HG03097 (cell line): Measurements from ENCODE around the gene KCNQ1OT1.
"Not testable (repeated sequence)": the region's sequence is repeated elsewhere in the genome, so short reads cannot be mapped to it uniquely, and the experiment has no call there.

ENCODE experiments used
- ATAC-seq: cut with Tn5 transposase; IDR thresholded peaks from one replicate; pipeline ENCODE4 v1.9.1; 2021; ENCODE audit not compliant: unreplicated experiment, low FRiP score

Gene KCNQ1OT1

GRCh38 chr11:2655834-2656622, 43.8 kb downstream of the KCNQ1OT1 start:
- no peak for ATAC-seq

GRCh38 chr11:2655016-2655719, 44.6 kb downstream of the KCNQ1OT1 start:
- ATAC-seq = no peak

DNA sequence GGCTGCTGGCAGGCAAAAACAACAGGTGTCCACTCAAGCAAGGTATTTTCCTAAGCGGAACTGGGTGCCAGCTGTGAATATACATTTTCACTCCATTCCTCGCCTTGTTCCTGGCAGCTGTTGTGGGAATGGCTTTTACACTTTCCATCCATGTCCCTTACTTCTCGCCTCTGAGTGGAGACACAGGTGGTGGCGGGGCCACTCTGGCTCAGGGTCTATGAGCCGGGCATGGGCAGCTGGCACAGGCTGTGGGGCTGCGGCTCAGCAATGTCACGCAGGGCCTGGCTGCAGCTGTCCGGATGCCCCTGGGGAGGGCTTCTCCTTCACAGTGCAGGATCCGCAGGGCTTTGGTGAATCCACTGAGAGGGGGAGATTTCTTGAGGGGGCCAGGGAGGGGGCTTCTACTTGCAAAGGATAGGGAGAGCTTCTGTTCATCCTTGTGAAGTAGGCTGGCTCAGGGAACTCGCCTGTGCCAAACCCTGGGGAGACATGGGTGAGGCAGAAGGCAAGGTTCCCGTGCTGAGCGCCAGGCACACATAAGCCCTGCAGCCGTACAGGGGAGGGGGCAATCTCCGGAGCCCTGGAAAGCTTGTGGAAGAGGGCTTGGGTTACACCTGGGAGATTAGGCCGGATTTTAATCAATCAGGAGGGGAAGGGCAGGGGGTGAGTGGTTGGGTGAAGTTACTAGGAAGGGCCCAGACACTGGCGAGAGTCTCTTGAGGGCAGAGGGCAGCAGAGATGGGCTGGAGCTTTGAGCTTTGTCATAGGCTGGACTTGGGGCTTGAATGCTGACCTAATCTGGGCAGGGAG, 45.7 kb downstream of the KCNQ1OT1 start:
- ATAC-seq = no peak

GRCh38 chr11:2653198-2653551, 46.6 kb downstream of the KCNQ1OT1 start:
- no peak for ATAC-seq

GRCh38 chr11:2652333-2653197, 47.2 kb downstream of the KCNQ1OT1 start:
- no peak for ATAC-seq

- ATAC-seq = no peak
These were observed 47.9 kb downstream of the KCNQ1OT1 start for GRCh38 chr11:2651826-2652271.

DNA sequence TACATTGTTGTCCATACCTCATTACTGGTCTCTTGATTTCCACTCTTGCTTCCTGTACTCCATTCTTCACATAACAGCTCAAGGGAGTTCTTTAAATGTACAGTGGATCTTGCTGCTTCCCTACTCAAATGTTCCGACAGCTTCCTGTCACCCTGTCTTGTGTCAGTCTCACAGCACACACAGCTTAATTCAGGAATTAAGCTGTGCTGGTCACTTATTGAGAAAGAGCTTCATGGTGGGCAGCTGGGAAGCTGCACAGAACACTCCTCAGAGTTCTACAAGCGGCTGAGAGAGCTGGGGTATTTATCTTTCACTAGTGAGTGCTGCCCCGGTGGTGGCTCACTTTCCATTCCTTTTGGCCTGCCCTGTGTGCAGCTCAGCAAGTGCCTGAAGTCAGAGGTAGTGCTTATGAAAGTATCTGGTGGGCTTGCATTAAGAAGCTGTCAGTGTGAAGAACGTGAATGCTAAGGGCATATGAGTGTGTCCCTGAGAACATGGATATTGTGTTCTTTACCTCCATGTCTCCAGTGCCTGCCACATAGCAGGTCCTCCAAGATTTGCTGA, 48.7 kb downstream of the KCNQ1OT1 start:
- ATAC-seq = no peak

DNA sequence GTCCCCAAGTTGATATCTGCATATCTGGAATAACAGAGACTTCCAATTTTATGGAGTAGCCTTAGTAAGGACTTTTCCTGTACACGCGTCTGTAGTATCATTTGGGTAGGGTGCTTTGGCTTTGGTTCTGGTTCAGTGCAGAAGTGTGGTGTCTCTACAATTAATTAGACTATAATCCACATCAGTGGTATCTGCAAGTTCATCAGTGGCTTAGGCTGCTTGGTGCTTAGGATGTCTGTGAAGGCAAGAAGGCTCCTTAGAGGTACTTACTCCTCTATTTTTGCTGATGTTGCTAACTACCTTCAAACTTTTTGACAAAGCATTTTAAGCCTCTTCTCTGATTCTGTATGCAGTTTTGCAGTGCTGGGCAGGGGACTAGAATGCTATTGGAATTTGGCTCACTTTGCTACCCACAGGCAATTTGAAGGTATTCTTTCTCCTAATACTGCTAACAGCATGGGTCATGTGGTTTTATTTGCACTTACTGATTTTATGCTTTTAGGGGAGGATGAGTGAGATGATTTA, 49.4 kb downstream of the KCNQ1OT1 start:
- ATAC-seq = no peak

- ATAC-seq = no peak
These were observed 49.9 kb downstream of the KCNQ1OT1 start for GRCh38 chr11:2649848-2650247.

DNA sequence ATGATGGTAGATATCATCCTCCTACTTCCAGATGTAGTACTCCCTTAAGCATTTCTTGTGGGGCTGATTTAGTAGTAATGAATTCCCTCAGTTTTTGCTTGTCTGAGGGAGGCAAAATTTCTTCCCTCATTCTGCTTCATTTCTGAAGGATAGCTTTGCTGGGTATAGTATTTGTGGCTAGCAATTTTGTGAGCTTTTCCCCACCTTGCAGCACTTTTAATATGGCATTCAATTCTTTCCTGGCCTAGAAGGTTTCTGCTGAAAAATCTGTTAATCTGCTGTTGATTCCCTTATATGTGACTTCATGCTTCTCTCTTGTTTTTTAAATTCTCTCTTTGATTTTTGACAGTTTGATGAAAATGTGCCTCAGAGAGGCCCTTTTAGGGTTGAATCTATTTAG, 50.4 kb downstream of the KCNQ1OT1 start:
- no peak for ATAC-seq

- ATAC-seq = no peak
These were observed 51.8 kb downstream of the KCNQ1OT1 start for GRCh38 chr11:2647953-2648352.

- no peak for ATAC-seq
These were observed 52.6 kb downstream of the KCNQ1OT1 start for GRCh38 chr11:2647167-2647566.

DNA sequence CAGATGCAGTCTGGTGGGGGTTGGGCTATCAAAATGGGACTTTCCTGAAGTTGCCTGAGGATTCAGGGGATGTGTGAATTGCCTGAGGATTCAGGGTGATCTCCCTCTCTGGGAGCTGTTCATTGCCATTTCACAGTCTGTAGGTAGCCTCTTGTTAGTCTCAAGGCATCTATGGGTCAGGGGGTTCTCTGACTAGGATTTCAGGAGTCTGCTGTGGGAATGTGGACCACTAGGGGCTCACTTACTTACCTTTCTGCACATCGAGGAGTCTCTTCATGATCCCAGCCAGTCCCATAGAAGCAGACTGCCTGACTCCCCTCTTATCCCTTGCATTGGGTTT, 54.0 kb downstream of the KCNQ1OT1 start:
- ATAC-seq = no peak

GRCh38 chr11:2644844-2645778, 54.7 kb downstream of the KCNQ1OT1 start:
- ATAC-seq = no peak

DNA sequence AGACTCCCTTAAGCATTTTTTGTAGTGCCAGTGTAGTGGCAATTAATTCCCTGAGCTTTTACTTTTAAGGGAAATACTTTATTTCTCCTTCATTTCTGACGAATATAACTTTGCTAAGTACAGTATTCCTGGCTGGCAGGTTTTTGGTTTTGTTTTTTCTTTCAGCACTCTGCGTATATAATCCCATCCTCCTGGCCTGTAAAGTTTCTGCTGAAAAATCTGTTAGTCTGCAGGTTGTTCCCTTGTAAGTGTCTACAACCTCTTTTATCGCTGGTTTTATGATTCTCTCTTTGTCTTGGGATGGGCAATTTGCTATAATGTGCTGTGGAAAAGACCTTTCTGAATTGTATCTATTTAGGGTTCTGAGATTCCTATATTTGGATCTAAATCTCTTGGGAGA, 56.0 kb downstream of the KCNQ1OT1 start:
- no peak for ATAC-seq

- ATAC-seq = no peak
These were observed 58.2 kb downstream of the KCNQ1OT1 start for GRCh38 chr11:2641623-2642022.

DNA sequence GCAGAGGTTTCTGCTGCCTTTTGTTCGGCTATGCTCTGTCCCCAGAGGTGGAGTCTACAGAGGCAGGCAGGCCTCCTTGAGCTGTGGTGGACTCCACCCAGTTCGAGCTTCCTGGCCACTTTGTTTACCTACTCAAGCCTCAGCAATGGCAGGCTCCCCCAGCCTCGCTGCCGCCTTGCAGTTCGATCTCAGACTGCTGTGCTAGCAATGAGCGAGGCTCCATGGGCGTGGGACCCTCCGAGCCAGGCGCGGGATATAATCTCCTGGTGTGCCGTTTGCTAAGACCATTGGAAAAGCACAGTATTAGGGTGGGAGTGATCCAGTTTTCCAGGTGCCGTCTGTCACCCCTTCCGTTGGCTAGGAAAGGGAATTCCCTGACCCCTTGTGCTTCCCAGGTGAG, 60.0 kb downstream of the KCNQ1OT1 start:
- ATAC-seq = not testable (repeated sequence)

GRCh38 chr11:2631161-2631560, 68.6 kb downstream of the KCNQ1OT1 start:
- no peak for ATAC-seq

DNA sequence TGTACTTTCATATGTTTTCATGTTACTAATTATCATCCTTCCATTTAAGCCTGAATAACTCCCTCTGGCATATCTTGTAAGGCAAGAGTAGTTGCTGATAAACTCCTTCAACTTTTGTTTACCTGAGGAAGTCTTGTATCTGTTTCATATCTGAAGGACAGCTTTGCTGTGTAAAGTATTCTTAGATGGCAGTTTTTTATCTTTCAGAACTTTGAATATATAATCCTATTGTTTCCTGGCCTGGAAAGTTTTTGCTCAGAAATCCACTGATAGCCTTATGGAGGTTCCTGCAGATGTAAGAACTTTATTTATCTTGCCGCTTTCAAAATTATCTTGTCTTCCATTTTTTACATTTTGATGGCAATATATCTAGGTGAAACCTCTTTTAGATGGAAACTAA, 69.1 kb downstream of the KCNQ1OT1 start:
- no peak for ATAC-seq
